HG03139 (cell line): Measurements from ENCODE around the gene RIPK1.

Source experiments
- ATAC-seq: cut with Tn5 transposase; IDR thresholded peaks from one replicate; pipeline ENCODE4 v1.9.1; 2021; ENCODE audit not compliant: unreplicated experiment

The RIPK1 gene

DNA sequence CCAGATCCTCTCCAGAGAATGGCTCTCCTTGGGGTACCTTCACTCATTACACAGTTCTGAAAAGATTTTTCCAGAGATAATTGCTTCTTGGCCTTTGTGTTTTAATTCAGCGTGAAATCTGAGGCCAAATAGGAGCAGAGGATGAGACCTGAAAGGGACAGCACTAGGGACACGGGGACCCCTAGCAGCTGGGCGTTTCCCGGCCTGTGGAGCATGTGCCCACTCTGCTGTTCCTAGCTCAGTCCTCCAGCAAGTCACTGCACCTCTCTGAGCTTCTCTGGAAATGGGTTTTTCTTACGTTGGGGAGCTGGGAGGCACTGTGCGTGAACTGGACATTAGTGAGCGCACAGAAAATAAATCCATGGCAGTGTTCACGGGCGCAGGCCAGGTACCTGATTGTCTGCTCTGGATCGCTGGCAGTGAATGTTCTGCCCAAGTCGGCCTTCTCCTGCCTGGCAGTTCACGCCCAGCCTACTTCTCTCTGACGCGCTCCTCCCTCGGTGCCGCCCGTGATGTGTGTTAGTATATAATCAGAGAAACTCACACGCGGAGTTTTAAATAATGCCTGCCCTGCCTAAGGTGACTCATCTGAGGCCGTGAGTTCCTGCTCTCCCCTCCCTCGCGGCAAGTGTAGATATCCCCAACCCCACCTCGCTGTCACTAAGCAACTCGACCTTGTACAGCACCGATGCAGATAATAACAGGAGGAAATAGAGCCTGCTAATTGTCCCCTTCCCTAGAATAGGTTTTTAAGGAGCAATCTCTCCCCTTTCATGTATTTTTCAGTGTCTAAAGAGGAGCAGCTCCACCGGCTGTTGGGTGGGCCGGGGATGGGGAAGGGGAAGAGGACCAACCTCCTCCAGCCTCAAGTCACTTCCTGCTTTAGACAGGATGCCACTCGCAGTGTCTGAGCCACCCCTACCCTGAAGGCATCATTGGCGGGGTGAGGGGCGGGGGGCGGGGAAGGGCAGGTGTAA lies 91.8 kb downstream of the RIPK1 start:
- no peak for ATAC-seq

DNA sequence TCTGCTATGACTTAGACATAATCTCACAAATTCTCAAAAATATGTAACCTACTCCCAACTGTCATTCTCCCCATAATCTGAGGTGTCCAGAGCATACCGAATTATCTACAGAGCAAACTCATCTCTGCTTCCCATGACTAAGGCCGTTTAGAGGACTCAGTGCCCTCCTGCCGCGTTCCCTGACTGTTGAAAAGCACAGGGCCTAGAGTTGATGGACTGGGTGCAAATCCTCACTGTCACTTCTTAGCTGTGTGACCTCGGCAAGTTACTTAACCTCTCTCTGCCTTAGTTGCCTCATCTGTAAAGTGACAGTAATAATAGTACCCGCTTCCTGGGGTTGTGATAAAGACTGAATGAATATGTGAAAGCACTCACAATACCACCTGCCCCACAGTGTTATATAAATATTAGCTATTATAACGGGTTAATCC lies 93.8 kb downstream of the RIPK1 start:
- ATAC-seq, result no peak

DNA sequence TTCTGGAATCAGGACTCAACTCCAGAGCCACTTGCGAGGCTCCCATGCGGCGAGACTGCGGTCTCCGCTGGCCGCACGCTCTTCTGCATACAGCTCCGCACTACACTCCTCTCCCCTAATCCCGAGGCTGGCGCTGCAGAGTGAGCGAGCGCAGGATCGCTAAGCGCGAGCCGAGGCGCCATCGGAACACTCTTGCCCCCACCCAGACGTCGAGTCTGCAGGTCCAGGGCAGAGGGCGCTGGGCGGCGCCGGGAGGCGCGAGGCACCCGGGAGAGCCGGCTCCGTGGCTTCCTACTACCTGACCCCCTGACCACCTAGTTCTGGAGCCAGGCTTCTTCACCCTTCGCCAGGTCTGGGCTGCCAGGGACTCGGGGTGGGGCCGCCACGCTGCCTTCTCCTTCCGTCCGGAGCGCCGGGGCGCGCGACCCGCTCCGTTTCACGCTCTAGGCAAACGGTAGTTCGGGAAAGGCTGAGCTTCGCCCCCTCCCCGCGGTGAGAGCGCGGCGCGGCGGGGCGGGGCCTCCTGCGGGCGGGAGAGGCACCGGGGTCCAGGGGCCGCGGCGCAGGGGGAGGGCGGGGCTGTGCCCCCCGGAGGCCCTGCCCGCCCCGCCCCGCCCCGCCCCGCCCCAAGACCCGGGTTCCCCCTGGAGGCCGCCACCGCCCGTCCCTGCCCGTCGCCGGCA lies 94.4 kb downstream of the RIPK1 start:
- ATAC-seq, result peak; percentile 51

DNA sequence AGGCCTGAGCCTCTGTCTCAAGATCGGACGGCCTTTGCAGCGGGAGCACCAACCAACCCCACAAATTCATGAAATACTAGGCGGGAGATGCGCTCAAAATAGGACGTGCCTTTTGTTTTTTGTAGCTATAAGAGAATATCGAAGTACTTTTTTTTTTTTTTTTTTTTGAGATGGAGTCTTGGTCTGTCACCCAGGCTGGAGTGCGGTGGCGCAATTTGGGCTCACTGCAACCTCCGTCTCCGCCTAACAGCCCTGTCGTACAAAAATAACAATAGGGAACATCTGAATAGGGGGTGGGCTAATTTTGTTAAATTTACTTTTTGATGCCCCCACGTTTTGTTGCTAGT lies 94.9 kb downstream of the RIPK1 start:
- ATAC-seq, result no peak

DNA sequence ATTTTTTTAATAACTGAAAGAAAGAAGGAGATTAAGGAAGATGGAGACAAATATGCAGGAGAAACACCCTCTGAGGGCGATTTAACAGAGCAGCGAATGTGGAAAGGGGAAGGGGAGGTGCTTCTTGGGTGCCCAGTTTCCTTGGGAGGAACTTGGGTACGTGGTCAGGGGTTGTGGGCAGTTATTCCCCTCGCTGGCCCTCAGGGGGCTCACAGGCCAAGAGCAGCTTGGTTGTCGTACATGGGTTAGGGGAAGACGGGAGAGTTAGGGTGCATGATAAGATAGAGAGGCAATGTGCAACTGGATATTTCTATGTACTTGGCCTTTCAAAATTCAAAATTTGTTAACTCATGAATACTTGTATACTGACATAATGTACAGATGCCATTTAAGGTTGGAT lies 96.1 kb downstream of the RIPK1 start:
- ATAC-seq, result no peak
